K562 (cell line): Measurements from ENCODE around the gene TFDP1.

Experiments used
- ARHGAP35 ChIP-seq: fragments of 450-650 bp; IDR thresholded peaks from 2 replicates; pipeline ENCODE4 v1.6.1; 2018; ENCODE audit not compliant: partially characterized antibody
- BRD4 ChIP-seq: fragments of 200-600 bp; sonication (generic); IDR thresholded peaks from 2 replicates; pipeline ENCODE4 v1.6.1; 2017; ENCODE audit warnings: inconsistent platforms
- CSDE1 ChIP-seq, 2 experiments: fragments of 450-650 bp; IDR thresholded peaks; 2 replicates each; pipeline ENCODE4 v1.6.1; 2016; ENCODE audit warnings: mild to moderate bottlenecking in 1 of 2
- EZH2 ChIP-seq: IDR thresholded peaks from 2 replicates; pipeline ENCODE4 v1.6.1; 2012; ENCODE audit warnings: low read depth, mild to moderate bottlenecking, inconsistent platforms, low read length, borderline replicate concordance
- GATA2 ChIP-seq: sonication (generic); formaldehyde crosslinking; IDR thresholded peaks from 2 replicates; pipeline ENCODE4 v1.4.0; 2020; ENCODE audit warnings: mild to moderate bottlenecking, missing genetic modification reagents
- KLF16 ChIP-seq: IDR thresholded peaks from 2 replicates; pipeline ENCODE4 v1.6.1; 2016; ENCODE audit warnings: antibody characterized with exemption
- MXI1 ChIP-seq: IDR thresholded peaks from 2 replicates; pipeline ENCODE4 v1.6.1; 2011; ENCODE audit warnings: low read depth, mild to moderate bottlenecking, improper control_type of control experiment, low read length
- NEUROD1 ChIP-seq: fragments of 150-350 bp; IDR thresholded peaks from 2 replicates; pipeline ENCODE4 v1.6.1; 2014; ENCODE audit warnings: borderline replicate concordance, low read length, low read depth; ENCODE audit not compliant: partially characterized antibody
- NFIC ChIP-seq: fragments of 450-650 bp; IDR thresholded peaks from 2 replicates; pipeline ENCODE4 v1.6.1; 2017; ENCODE audit warnings: mild to moderate bottlenecking, inconsistent platforms
- PRPF4 ChIP-seq: fragments of 200-400 bp; formaldehyde crosslinking; IDR thresholded peaks from one replicate; pipeline ENCODE4 v1.6.1; 2017; ENCODE audit warnings: low read length, low read depth, mild to moderate bottlenecking; ENCODE audit not compliant: insufficient read depth, poor library complexity, severe bottlenecking
- ZKSCAN8 ChIP-seq: fragments of 200-800 bp; sonication (Bioruptor generic); IDR thresholded peaks from 2 replicates; pipeline ENCODE4 v1.6.1; 2016; ENCODE audit warnings: missing genetic modification characterization, missing compliant biosample characterization
- TF ChIP-seq, protein P1 (sequence below), 3 experiments: IDR thresholded peaks in 2 of 3; conservative IDR thresholded peaks in 1 of 3; 2 replicates each; pipeline ENCODE4 v1.5.1; 2011 to 2012; ENCODE audit warnings: low read length in 3 of 3, mild to moderate bottlenecking in 3 of 3, control low read depth in 2 of 3, improper control_type of control experiment in 1 of 3, inconsistent platforms in 1 of 3, low read depth in 1 of 3, mixed read lengths in 1 of 3, moderate library complexity in 1 of 3; ENCODE audit not compliant: insufficient read depth in 2 of 3
- TF ChIP-seq, protein P2 (sequence below), 2 experiments: fragments of 450-650 bp in 1 of 2; IDR thresholded peaks; 2 replicates each; pipeline ENCODE4 v1.6.1; 2011 to 2017; ENCODE audit warnings: low read depth in 2 of 2, antibody characterized with exemption in 1 of 2, borderline replicate concordance in 1 of 2, low read length in 1 of 2, mild to moderate bottlenecking in 1 of 2, mixed read lengths in 1 of 2; ENCODE audit not compliant: control insufficient read depth in 1 of 2
- TF ChIP-seq, protein P3 (sequence below): sonication (generic); formaldehyde crosslinking; IDR thresholded peaks from 2 replicates; pipeline ENCODE4 v1.5.0; 2020; ENCODE audit warnings: missing genetic modification reagents

- TF ChIP-seq, protein P1, sequence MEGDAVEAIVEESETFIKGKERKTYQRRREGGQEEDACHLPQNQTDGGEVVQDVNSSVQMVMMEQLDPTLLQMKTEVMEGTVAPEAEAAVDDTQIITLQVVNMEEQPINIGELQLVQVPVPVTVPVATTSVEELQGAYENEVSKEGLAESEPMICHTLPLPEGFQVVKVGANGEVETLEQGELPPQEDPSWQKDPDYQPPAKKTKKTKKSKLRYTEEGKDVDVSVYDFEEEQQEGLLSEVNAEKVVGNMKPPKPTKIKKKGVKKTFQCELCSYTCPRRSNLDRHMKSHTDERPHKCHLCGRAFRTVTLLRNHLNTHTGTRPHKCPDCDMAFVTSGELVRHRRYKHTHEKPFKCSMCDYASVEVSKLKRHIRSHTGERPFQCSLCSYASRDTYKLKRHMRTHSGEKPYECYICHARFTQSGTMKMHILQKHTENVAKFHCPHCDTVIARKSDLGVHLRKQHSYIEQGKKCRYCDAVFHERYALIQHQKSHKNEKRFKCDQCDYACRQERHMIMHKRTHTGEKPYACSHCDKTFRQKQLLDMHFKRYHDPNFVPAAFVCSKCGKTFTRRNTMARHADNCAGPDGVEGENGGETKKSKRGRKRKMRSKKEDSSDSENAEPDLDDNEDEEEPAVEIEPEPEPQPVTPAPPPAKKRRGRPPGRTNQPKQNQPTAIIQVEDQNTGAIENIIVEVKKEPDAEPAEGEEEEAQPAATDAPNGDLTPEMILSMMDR (IDR thresholded peaks at IDR 0.05 in 2 of 3, conservative IDR thresholded peaks at IDR 0.05 in 1 of 3; ENCODE audit: insufficient read depth in 2 of 3, low read depth in 1 of 3, low read length in 3 of 3) = no peak
- TF ChIP-seq NEUROD1 (no peak), NFIC (no peak), BRD4 (no peak), EZH2 (no peak), KLF16 (no peak), CSDE1 (IDR thresholded peaks at IDR 0.05) (no peak), ZKSCAN8 (CRISPR knock-in tag) (no peak), PRPF4 (no peak), ARHGAP35 (no peak), MXI1 (no peak), GATA2 (no peak)
- TF ChIP-seq, protein P2, sequence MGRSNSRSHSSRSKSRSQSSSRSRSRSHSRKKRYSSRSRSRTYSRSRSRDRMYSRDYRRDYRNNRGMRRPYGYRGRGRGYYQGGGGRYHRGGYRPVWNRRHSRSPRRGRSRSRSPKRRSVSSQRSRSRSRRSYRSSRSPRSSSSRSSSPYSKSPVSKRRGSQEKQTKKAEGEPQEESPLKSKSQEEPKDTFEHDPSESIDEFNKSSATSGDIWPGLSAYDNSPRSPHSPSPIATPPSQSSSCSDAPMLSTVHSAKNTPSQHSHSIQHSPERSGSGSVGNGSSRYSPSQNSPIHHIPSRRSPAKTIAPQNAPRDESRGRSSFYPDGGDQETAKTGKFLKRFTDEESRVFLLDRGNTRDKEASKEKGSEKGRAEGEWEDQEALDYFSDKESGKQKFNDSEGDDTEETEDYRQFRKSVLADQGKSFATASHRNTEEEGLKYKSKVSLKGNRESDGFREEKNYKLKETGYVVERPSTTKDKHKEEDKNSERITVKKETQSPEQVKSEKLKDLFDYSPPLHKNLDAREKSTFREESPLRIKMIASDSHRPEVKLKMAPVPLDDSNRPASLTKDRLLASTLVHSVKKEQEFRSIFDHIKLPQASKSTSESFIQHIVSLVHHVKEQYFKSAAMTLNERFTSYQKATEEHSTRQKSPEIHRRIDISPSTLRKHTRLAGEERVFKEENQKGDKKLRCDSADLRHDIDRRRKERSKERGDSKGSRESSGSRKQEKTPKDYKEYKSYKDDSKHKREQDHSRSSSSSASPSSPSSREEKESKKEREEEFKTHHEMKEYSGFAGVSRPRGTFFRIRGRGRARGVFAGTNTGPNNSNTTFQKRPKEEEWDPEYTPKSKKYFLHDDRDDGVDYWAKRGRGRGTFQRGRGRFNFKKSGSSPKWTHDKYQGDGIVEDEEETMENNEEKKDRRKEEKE (IDR thresholded peaks at IDR 0.05; ENCODE audit: borderline replicate concordance in 1 of 2, control insufficient read depth in 1 of 2, low read depth in 2 of 2, low read length in 1 of 2) = no peak
- TF ChIP-seq, protein P3, sequence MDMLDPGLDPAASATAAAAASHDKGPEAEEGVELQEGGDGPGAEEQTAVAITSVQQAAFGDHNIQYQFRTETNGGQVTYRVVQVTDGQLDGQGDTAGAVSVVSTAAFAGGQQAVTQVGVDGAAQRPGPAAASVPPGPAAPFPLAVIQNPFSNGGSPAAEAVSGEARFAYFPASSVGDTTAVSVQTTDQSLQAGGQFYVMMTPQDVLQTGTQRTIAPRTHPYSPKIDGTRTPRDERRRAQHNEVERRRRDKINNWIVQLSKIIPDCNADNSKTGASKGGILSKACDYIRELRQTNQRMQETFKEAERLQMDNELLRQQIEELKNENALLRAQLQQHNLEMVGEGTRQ (CRISPR knock-in tag) = no peak
Observed at GRCh38 chr13:113553511-113554332, 30.8 kb upstream of the TFDP1 start.
